ENCODE results near the gene RCC1.
"Not testable (repeated sequence)": the region's sequence is repeated elsewhere in the genome, so short reads cannot be mapped to it uniquely, and the experiment has no call there.

RCC1 gene

GRCh38 chr1:28538286-28538685 is 32.4 kb downstream of the RCC1 start:
- no peak for DNase-seq (ENCODE audit: low read depth, low spot score)
- H3K27ac ChIP-seq, result no peak overlapping the region

- no peak overlapping the region for H3K27ac ChIP-seq
- no peak for DNase-seq (ENCODE audit: low read depth, low spot score)
Measured at GRCh38 chr1:28540651-28541050, 34.8 kb downstream of the RCC1 start.

- not testable (repeated sequence) for DNase-seq (ENCODE audit: low read depth, low spot score)
- H3K27ac ChIP-seq, result peak overlapping the region; percentile 15
Measured at GRCh38 chr1:28541414-28542015, 35.7 kb downstream of the RCC1 start.

- no peak for DNase-seq (ENCODE audit: low read depth, low spot score)
- H3K27ac ChIP-seq, result no peak overlapping the region
Measured at GRCh38 chr1:28545246-28545628, 39.4 kb downstream of the RCC1 start.

GRCh38 chr1:28548318-28548717 is 42.5 kb downstream of the RCC1 start:
- no peak overlapping the region for H3K27ac ChIP-seq
- no peak for DNase-seq (ENCODE audit: low read depth, low spot score)

GRCh38 chr1:28551381-28551780 is 45.5 kb downstream of the RCC1 start:
- DNase-seq (ENCODE audit: low read depth, low spot score), result no peak
- no peak overlapping the region for H3K27ac ChIP-seq

- peak; percentile 85 for DNase-seq (ENCODE audit: low read depth, low spot score)
Measured at GRCh38 chr1:28552758-28553663, 47.2 kb downstream of the RCC1 start, which contains the start of gene TRNAU1AP. Gene TRNAU1AP, plus strand, starts transcription at chr1:28553085. Its CDS starts 26 bp downstream, at chr1:28553111.

GRCh38 chr1:28560886-28561285 is 55.0 kb downstream of the RCC1 start:
- DNase-seq (ENCODE audit: low read depth, low spot score), result no peak
- no peak overlapping the region for H3K27ac ChIP-seq

More at GRCh38 chr1:28552758-28553663, 47.2 kb downstream of the RCC1 start, which contains the start of gene TRNAU1AP:
- H3K27ac ChIP-seq, result peak within 1 kb of the TSS; percentile 60

GRCh38 chr1:28564310-28564709 is 58.5 kb downstream of the RCC1 start:
- no peak for DNase-seq (ENCODE audit: low read depth, low spot score)
- no peak overlapping the region for H3K27ac ChIP-seq

- no peak for DNase-seq (ENCODE audit: low read depth, low spot score)
- no peak overlapping the region for H3K27ac ChIP-seq
Measured at GRCh38 chr1:28565040-28565439, 59.2 kb downstream of the RCC1 start.

GRCh38 chr1:28565726-28566125 is 59.9 kb downstream of the RCC1 start:
- DNase-seq (ENCODE audit: low read depth, low spot score), result no peak
- H3K27ac ChIP-seq, result no peak overlapping the region

GRCh38 chr1:28566931-28567330 is 61.1 kb downstream of the RCC1 start:
- DNase-seq (ENCODE audit: low read depth, low spot score), result no peak

GRCh38 chr1:28571911-28572310 is 66.1 kb downstream of the RCC1 start:
- no peak for DNase-seq (ENCODE audit: low read depth, low spot score)
- no peak overlapping the region for H3K27ac ChIP-seq

More at GRCh38 chr1:28566931-28567330, 61.1 kb downstream of the RCC1 start:
- H3K27ac ChIP-seq, result no peak overlapping the region

- not testable (repeated sequence) for DNase-seq (ENCODE audit: low read depth, low spot score)
- peak overlapping the region; percentile 34 for H3K27ac ChIP-seq
Measured at GRCh38 chr1:28572891-28573290, 67.0 kb downstream of the RCC1 start.

GRCh38 chr1:28573564-28573963 is 67.7 kb downstream of the RCC1 start:
- H3K27ac ChIP-seq, result peak overlapping the region; percentile 34
- DNase-seq (ENCODE audit: low read depth, low spot score), result no peak

GRCh38 chr1:28577052-28577678 is 71.3 kb downstream of the RCC1 start:
- DNase-seq (ENCODE audit: low read depth, low spot score), result no peak
- H3K27ac ChIP-seq, result peak overlapping the region; percentile 88

GRCh38 chr1:28577738-28578536 is 72.1 kb downstream of the RCC1 start:
- no peak for DNase-seq (ENCODE audit: low read depth, low spot score)
- peak overlapping the region; percentile 88 for H3K27ac ChIP-seq

- peak overlapping the region; percentile 88 for H3K27ac ChIP-seq
Measured at GRCh38 chr1:28578696-28579218, 72.9 kb downstream of the RCC1 start.

GRCh38 chr1:28579401-28579800 is 73.6 kb downstream of the RCC1 start:
- peak overlapping the region; percentile 88 for H3K27ac ChIP-seq
- no peak for DNase-seq (ENCODE audit: low read depth, low spot score)

More at GRCh38 chr1:28578696-28579218, 72.9 kb downstream of the RCC1 start:
- DNase-seq (ENCODE audit: low read depth, low spot score), result no peak
